PC-9 (cell line): Measurements from ENCODE around the gene GPR15LG. TPM values are rescaled to one million over a fixed set of nuclear protein-coding genes. Genes with fewer than 3 reads are reported as not detected.

ENCODE experiments used
- BruUV-seq: library from RNA; stranded (reverse); fragments of 400-500 nt; replicated peaks from 2 replicates; lab custom pipeline; 2021; lab: Mats Ljungman, UMichigan
- CTCF ChIA-PET: fragments of 300-600 bp; sonication (Branson Sonifier 250); formaldehyde crosslinking; loops from one replicate; lab custom pipeline; 2022; ENCODE audit warnings: antibody characterized with exemption; lab: Charles Lee
- POLR2A ChIA-PET: fragments of 300-600 bp; sonication (Branson Sonifier 250); formaldehyde crosslinking; loops from one replicate; lab custom pipeline; 2022; ENCODE audit warnings: antibody characterized with exemption; ENCODE audit not compliant: unreplicated experiment; lab: Charles Lee
- DNase-seq, 2 experiments: peaks; one replicate each; pipeline versions ENCODE4 v3.0.0 to v3.0.0-alpha.2; 2015 to 2022; ENCODE audit warnings: mixed read lengths in 1 of 2
- H2AFZ ChIP-seq: fragments of 200-600 bp; sonication (generic); 2 replicates; pipeline ENCODE4 v1.8.1; 2017; ENCODE audit warnings: antibody characterized with exemption
- H3F3A ChIP-seq: fragments of 200-600 bp; sonication (generic); 2 replicates; pipeline ENCODE4 v1.8.1; 2017; ENCODE audit warnings: antibody characterized with exemption, mild to moderate bottlenecking, low read depth; ENCODE audit not compliant: insufficient read depth
- H3K27ac ChIP-seq: fragments of 200-600 bp; sonication (generic); 2 replicates; pipeline ENCODE4 v1.6.1; 2016; ENCODE audit warnings: mixed run types
- H3K27me3 ChIP-seq: fragments of 200-600 bp; sonication (generic); 2 replicates; pipeline ENCODE4 v1.6.1; 2016; ENCODE audit warnings: low read depth, mixed run types; ENCODE audit not compliant: insufficient read depth
- H3K36me3 ChIP-seq: fragments of 200-600 bp; sonication (generic); 2 replicates; pipeline ENCODE4 v1.6.1; 2016; ENCODE audit warnings: low read depth, mixed run types
- H3K4me1 ChIP-seq: fragments of 200-600 bp; sonication (generic); replicated peaks from 2 replicates; pipeline ENCODE4 v1.6.1; 2016; ENCODE audit warnings: mixed run types; ENCODE audit not compliant: insufficient read depth
- H3K4me2 ChIP-seq: fragments of 200-600 bp; sonication (generic); 2 replicates; pipeline ENCODE4 v1.6.1; 2017; ENCODE audit warnings: mixed run types
- H3K4me3 ChIP-seq: fragments of 200-600 bp; sonication (generic); 2 replicates; pipeline ENCODE4 v1.6.1; 2016; ENCODE audit warnings: mixed run types
- H3K79me2 ChIP-seq: fragments of 200-600 bp; sonication (generic); 2 replicates; pipeline ENCODE4 v1.6.1; 2017; ENCODE audit warnings: low read depth, mixed run types
- H3K9me2 ChIP-seq: fragments of 200-600 bp; sonication (generic); 2 replicates; pipeline ENCODE4 v1.8.1; 2017; ENCODE audit warnings: mild to moderate bottlenecking; ENCODE audit not compliant: insufficient read depth
- H3K9me3 ChIP-seq: fragments of 200-600 bp; sonication (generic); 2 replicates; pipeline ENCODE4 v1.8.1; 2016; ENCODE audit warnings: low read depth; ENCODE audit not compliant: insufficient read depth
- H4K20me1 ChIP-seq: fragments of 200-600 bp; sonication (generic); 2 replicates; pipeline ENCODE4 v1.8.1; 2017; ENCODE audit not compliant: insufficient read depth
- EZH2 ChIP-seq: fragments of 200-600 bp; sonication (generic); IDR thresholded peaks from 2 replicates; pipeline ENCODE4 v1.8.0; 2017; ENCODE audit warnings: antibody characterized with exemption, low read depth
- intact Hi-C: fragments of 100-400 bp; cut with micrococcal nuclease; formaldehyde crosslinking; loops from one replicate; pipeline ENCODE4 v1.10.0; 2022; ENCODE audit not compliant: unreplicated experiment
- total RNA-seq: library from RNA; stranded (reverse); gene quantifications from 2 replicates; pipeline ENCODE4 v1.2.3, GENCODE V29; 2021
- TF ChIP-seq, protein P1 (sequence below): fragments of 200-600 bp; sonication (generic); conservative IDR thresholded peaks from 2 replicates; pipeline ENCODE4 v1.6.1; 2017; ENCODE audit warnings: mixed run types, antibody characterized with exemption, mild to moderate bottlenecking, moderate library complexity

GPR15LG gene
- total RNA-seq, 1 experiment from 2014 or later: not detected

DNA sequence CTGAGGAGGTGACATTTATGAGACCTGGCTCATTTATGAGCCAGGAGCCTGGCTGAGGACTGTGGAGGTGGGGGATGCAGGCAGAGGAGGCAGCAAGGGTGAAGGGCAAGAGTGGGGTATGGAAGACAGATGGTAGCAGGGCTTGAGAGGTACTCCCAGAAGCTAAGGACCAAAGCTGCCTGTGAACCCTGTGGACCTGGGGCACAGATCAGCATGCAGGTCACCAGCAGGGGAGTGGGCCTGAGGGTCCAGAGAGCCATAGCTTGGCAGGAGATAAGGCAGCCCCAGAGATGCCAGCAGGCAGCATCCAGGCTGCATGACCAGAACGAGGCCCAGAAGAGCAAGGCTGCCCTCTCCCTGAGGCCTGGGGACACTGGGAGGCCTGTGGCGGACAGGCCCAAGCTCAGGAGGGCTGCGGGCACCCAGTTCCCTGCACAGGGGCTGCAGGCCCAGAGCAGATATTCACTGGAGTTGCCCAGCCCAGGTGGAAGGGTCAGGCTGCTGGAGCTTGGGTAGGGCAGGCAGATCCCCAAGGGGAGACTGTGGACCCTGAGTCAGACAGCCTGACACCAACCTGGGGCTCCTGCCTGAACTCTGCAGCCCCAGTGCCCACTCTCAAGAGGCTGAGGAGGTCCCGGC is 3.4 kb downstream of the GPR15LG start:
- POLR2A ChIA-PET: no interaction called here
- intact Hi-C loops: no loop called here

DNA sequence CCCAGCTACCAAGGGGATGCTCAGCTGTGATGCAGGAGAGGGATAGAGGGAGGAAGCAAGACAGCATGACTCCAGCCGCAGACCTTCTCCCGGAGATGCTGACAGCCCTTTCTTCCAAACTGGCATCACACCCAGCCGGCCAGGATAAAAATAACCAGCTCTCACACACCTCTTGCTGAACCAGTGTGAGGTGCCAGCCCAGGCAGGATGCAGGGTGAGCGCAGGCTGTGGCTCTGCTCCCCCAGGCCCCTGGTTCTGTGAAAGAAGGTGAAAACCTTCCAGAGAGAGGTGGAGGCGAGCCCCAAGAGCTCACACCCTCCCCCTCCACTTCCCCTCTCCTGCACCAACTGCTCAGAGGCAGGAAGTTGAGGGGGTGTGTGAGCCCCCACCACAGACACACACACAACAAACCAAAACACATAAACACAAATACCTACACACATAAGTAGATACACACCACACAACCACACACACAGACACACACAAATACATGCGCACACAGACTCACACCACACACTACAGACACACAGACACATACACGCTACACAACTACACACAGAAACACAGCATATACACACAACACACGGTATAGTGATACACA is 4.0 kb downstream of the GPR15LG start:
- Histone ChIP-seq H3K27ac (no peak overlapping the region), H3K27me3 (peaks cover 53% of the 10 kb centered on the region), H4K20me1 (no peaks in the 10 kb centered on the region), H3K9me2 (no peaks in the 10 kb centered on the region), H3K79me2 (no peaks in the 10 kb centered on the region), H3K4me2 (no peak overlapping the region), H3F3A (peaks cover 3% of the 10 kb centered on the region; the same call in 1 of the 2 replicates), H2AFZ (no peak overlapping the region), H3K9me3 (no peaks in the 10 kb centered on the region), H3K36me3 (no peaks in the 10 kb centered on the region), H3K4me3 (no peak overlapping the region), H3K4me1 (no peaks in the 10 kb centered on the region)
- TF ChIP-seq EZH2: no peak
- TF ChIP-seq, protein P1, sequence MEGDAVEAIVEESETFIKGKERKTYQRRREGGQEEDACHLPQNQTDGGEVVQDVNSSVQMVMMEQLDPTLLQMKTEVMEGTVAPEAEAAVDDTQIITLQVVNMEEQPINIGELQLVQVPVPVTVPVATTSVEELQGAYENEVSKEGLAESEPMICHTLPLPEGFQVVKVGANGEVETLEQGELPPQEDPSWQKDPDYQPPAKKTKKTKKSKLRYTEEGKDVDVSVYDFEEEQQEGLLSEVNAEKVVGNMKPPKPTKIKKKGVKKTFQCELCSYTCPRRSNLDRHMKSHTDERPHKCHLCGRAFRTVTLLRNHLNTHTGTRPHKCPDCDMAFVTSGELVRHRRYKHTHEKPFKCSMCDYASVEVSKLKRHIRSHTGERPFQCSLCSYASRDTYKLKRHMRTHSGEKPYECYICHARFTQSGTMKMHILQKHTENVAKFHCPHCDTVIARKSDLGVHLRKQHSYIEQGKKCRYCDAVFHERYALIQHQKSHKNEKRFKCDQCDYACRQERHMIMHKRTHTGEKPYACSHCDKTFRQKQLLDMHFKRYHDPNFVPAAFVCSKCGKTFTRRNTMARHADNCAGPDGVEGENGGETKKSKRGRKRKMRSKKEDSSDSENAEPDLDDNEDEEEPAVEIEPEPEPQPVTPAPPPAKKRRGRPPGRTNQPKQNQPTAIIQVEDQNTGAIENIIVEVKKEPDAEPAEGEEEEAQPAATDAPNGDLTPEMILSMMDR: no peak
- ChIA-PET POLR2A (no interaction called here), CTCF (no interaction called here)
- intact Hi-C loops: no loop called here
- DNase-seq: no peak
- BruUV-seq: no TSS peak

More for the DNA sequence above, 3.4 kb downstream of the GPR15LG start:
- Histone ChIP-seq H3K4me2 (no peak overlapping the region), H3K27me3 (peaks cover 46% of the 10 kb centered on the region), H3K4me3 (no peak overlapping the region), H4K20me1 (no peaks in the 10 kb centered on the region), H2AFZ (no peak overlapping the region), H3K9me3 (no peaks in the 10 kb centered on the region), H3K36me3 (no peaks in the 10 kb centered on the region), H3K79me2 (no peaks in the 10 kb centered on the region), H3K9me2 (no peaks in the 10 kb centered on the region), H3K4me1 (no peaks in the 10 kb centered on the region), H3F3A (peaks cover 3% of the 10 kb centered on the region; the same call in 1 of the 2 replicates), H3K27ac (no peak overlapping the region)
- BruUV-seq: no TSS peak
- TF ChIP-seq, protein P1: no peak
- no peak for TF ChIP-seq EZH2
- DNase-seq: no peak
- CTCF ChIA-PET: no interaction called here

DNA sequence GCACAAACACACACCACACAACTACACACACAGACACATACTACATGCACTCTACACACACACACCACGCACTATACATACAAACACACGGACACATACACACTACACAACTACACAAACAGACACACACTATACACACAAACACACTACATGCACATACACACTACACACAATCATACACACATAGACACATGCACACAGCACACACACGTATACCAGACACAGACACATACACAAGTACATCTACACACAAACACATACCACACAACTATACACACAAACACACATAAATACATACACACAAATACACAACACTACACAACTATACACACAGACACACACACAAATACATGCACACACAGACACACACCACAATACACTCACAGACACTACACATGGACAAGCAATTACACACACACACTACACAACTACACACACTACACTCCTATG is 4.6 kb downstream of the GPR15LG start:
- peaks cover 3% of the 10 kb centered on the region; the same call in 1 of the 2 replicates for H3F3A ChIP-seq
- CTCF ChIA-PET: no interaction called here
- intact Hi-C loops: no loop called here
- POLR2A ChIA-PET: no interaction called here
- no peaks in the 10 kb centered on the region for H3K36me3 ChIP-seq
- no peak overlapping the region for H3K4me2 ChIP-seq
- H3K4me3 ChIP-seq: no peak overlapping the region
- no peaks in the 10 kb centered on the region for H3K9me3 ChIP-seq
- H4K20me1 ChIP-seq: no peaks in the 10 kb centered on the region
- no TSS peak for BruUV-seq
- TF ChIP-seq EZH2: no peak
- TF ChIP-seq, protein P1: no peak
- peaks cover 58% of the 10 kb centered on the region for H3K27me3 ChIP-seq
- no peaks in the 10 kb centered on the region for H3K9me2 ChIP-seq
- no peaks in the 10 kb centered on the region for H3K4me1 ChIP-seq
- H3K79me2 ChIP-seq: no peaks in the 10 kb centered on the region
- no peak overlapping the region for H2AFZ ChIP-seq
- DNase-seq: no peak
- no peak overlapping the region for H3K27ac ChIP-seq
